SW 1271 (cell line): Measurements from ENCODE around the gene CLEC11A.

Experiments used
- DNase-seq, 2 experiments: peaks; one replicate each; lab custom pipeline; 2025; lab: John Stamatoyannopoulos, UW

Gene CLEC11A, protein sequence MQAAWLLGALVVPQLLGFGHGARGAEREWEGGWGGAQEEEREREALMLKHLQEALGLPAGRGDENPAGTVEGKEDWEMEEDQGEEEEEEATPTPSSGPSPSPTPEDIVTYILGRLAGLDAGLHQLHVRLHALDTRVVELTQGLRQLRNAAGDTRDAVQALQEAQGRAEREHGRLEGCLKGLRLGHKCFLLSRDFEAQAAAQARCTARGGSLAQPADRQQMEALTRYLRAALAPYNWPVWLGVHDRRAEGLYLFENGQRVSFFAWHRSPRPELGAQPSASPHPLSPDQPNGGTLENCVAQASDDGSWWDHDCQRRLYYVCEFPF

DNA sequence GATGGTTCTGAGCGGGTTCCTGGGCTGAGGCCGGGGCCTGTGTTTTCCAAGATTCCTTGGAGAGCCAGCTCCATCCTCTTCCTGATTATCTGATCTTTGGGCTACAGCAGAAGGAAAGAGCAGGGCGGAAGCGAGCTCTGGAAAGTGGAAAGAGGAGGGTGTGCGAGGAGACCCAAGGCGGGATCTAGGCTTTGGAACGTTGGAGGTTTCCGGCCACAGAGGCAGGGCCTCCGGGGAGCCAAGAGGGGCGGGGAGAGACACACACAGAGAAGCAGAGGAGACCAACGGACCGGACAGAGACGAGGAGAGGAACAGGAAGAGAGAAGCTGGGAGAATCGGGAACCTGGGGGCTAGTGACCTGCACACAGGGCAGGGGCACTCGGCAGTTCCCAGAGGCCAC lies at the start of gene CLEC11A:
Gene CLEC11A (plus strand): TSS at position 296 of the 400 bp plus-strand sequence. CDS start 162 bp downstream, outside the sequence.
- DNase-seq: no peak

DNA sequence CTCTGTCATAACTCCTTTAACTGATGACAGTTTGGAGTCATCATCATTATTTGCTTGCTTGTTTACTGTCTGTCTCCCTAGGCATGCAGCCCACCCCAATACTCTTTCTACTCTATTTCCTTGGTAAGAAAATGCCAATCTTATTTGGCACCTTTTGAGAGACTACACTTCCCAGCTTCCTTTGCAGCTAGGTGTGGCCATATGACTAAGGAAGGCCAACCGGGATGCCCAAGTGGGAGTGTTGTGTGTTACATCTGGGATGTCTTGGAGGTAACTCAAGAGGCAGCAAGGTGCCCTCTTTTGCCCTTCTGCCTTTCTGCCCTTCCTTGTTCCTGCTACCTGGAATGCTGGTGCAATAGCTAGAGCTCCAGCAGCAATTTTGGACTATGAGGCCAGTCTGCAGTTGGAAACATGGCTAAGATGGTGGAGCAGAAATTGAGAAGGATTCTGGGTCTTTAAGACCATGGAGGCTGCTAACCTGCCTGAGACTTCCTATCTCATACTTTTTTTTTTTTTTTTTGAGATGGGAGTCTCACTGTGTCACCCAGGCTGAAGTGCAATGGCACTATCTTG lies 46.5 kb upstream of the CLEC11A start:
- DNase-seq: no peak

DNA sequence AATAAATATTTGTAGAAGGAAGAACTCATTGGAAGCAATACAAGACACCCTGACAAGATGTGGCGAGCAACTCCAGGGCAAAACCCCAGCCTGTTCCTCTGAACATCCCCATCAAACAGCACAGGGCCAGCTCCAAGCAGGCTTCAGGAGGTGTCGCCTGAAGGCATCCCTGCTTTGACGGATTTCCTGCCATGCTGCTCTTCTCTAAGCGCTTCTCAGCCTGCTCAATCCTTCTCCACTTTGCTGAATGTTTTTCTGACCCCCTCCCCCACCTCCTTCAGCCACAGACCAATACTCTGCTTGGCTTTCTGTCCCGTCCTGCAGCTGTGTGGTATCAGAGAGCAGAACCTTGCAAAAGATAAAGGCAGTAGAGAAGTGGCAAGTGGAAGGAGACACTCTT lies 45.5 kb upstream of the CLEC11A start:
- no peak for DNase-seq

DNA sequence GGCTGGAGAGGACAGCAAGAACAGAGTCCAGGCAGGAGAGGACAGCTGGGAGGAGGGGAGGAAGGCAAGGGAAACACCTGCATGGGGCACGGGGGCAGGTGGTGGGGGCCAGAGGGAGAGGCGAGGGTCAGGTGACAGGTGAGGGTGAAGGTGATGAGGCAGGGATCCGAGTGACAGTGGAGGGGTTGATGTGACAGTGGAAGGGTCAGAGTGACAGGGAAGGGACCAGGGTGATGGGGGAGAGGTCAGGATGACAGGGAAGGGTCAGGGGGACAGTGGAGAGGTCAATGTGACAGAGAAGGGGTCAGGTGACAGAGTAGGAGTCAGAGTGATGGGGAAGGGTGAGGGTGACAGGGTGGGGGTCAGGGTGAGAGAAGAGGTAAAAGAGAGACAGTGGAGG lies 44.8 kb upstream of the CLEC11A start:
- DNase-seq: no peak

DNA sequence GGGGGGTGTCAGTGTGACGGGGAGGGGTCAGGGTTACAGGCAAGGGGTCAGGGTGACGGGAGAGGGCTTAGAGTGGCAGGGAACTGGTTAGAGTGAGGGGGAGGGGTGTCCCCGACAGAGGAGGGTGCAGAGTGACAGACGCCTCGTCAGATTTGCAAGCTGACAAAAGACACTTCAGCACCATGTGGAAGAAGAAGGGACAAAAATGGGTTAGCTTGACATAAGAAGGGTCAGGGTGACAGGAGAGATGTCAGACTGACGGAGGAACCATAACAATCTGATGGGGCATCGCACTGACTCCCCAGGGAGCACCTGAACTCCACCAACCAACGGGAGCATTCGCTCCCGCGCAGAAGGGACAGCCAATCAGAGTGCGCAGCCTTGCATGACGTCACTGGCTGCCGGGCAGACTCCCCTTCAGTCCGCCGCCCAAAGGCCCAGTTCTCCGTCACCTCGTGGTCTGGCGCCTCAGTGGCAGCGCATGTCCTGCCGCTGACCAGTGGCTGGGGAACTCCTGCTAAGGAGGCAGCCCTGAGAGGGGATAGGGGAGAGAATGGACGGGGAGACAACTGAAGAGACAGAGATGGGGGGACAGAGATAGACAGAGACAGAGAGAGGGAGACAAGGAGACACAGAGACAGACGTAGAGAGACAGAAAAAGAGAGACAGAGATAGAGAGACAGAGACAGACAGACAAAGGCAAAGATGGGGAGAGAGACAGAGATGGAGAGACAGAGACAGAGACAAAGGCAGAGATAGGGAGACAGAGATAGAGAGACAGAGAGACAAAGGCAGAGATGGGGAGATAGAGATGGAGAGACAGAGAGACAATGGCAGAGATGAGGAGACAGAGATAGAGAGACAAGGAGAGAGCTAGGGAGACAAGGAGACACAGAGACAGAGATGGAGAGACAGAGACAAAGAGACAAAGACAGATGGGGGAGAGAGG lies 43.7 kb upstream of the CLEC11A start:
- peak in 1 of 2 experiments; percentile 71 for DNase-seq

DNA sequence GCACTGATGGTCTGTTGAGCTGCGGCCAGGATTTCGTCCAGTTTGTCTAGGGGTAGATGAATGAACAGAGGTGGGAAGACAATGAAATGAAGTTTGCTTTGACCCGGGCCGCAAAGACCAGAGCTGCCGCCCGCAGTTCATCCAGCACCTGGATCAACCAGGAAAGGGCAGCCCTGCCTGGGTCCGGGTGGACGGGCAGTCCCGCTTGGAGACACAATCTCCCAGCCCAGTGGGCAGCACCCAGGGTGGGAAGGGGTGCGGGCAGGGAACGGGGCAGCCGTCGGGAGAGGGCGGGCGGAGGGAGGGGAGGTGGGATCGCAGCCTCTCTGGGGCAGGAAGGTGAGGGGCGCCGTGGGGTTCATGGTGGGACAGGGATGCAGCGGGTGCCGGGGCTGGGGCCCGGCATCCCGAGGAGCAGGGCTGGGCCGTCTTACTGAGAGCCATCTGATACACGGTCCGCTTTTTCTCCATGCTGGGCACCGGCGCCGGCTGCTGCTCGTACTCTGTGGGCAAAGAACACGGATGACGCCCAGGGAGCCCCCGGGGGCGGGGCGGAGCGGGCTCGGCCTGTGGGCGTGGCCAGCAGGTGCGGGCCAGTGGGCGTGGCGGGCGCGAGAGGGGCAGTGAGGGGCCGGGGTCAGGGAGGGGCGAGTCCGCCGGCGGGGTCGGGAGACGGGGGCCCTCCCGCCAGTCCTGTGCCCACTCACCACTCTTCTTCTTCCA lies 36.7 kb upstream of the CLEC11A start:
- DNase-seq: no peak

DNA sequence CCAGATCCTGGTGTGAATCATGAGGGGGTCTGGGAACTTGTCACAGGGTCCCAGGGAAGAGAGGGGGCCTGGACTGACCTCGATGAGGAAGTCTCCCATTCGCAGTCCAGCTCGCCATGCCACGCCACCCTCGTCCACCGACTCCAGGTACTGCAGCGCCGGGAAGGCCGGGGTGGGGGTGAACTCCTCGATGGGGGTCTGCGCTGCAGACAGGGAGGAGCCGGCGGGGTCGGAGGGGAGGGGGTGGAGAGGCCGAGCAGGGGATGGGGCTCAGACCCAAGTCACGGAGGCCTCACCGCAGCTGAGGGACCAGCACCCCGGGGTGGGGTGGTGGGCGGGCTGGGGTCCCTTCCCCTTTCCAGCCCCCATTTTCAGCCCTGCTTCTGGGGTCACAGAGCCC lies 34.4 kb upstream of the CLEC11A start:
- no peak for DNase-seq

DNA sequence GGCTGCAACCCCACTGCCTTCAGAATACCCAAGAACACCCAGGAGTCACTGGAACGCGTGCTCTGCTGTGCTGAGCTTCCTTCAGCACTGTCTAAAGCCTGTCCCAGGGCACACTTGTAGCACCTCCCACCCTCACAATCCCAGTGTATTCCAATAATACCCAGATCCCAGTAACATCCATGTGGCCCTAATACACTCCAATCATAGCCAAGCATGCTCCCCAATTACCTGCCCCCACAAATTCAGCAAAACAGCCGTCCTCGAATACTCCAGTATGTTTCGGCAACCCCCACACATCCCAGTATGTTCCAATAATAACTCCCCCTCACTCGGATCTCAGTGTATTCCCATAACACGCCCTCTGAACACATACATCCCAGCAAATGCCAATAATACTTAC lies 32.7 kb upstream of the CLEC11A start:
- DNase-seq: no peak

DNA sequence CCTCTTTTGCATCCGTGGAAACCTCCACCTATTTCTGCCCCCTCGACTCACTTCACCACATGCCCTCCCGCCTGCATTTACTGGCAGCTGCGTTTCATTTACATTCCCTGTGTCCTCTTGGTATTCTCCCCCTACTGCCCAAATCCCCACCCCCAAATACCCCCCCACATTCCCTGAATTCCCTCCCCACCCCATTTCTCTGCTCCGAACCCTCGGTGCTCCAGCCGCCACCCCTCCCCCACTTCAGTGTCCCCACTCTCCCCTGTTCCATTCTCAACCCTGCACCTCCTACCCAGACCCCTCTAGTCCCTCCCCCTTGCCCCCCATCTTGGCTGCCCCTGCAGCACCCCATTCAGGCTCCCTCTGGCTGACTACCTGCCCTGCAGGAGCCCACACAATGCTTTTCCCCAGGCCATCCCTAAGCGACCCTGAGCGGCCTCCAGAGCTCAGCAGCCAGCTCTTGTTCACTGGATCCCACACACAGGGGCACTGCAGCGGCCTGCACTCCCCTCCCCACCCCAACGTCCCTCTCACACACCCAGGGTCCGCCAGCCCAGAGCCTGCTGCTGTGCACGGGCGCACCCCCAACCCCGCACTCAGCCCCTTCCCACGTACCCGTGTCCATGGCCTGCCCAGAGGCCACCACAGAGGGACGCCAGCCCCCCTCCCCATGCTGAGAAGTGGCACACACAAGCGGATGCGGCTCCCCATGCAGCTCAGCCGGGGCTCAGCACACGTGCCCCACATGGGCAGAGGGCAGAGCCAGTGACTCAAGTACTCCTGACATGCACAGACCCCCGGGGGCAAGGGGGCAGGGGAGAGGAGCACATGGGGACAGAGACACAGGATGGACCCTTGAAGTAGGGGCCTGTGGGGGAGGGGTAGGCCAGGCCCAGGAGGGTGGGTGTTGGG lies 29.8 kb upstream of the CLEC11A start:
- no peak for DNase-seq

DNA sequence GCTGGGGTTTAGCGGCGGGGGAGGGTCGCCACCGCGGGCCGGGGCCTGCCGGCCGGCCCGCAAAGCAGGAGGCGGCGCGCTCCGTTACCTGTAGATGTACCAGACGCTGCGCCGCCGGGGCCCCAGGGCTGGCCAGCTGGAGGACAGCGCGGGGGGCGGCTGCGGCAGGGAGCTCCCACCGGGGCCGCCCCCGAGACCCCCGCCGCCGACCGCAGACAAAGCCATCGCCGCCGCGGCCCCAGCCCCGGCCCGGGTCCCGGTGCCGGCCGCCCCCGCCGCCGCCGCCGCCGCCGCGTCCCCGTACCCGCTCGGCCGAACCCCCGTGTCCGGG lies 28.4 kb upstream of the CLEC11A start:
- DNase-seq: no peak

DNA sequence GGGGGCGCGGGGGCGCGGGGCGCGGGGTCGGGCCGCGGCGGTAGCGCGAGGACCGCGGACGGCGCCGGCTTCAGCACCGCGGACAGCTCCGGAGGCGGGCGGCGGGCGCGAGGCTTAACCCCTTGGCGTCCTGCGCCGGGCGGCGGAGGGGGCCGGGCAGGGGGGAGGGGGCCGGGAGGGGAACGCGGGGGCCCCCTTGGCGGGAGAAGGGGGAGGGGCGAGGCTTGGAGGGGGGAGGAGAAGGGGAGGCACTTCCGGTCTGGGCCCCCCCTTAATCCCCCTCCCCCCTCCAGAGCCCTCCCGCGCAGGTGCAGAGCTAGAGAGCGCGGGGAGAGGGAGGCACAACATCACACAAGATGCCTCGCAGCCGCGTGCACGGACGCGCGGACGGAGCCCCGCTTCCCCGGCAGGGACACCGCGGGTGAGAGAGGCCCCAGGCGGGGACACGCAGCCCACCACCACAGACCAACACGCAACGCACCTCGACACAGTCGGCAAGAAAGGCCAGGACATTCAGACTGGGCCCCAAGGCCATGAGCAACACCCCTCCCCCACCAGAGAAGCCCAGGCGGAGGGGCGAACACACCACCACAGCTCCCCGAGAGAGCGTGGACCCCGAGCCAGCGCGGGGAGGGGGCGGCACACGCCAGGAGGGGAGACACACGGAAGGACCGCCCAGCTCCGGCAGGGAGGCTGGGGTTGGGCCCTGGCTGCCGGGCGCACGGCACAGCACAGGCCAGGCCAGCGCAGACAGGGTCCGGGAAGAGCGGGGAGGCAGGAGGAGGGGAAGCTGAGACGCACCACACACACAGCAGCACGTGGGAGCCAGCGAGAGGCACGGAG lies 27.7 kb upstream of the CLEC11A start:
- DNase-seq: no peak

DNA sequence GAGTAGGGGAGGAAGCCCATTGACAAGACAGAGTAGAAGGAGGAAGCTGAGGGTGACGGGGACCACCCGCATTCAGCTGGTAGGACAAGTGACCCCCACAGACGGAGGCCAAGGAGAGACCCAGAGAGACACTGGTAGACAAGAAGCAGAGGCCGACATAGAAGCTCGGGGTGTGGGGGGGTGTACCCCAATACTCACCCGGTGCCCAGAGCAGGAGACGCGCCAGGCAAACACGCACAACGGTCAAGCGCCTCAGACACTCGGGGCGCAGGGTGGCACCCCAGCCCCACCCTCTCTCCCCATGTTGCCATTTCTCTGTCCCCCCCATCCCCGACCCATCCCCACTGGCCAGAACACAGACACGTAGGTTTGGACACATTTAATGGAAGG lies 27.1 kb upstream of the CLEC11A start:
- DNase-seq: no peak

DNA sequence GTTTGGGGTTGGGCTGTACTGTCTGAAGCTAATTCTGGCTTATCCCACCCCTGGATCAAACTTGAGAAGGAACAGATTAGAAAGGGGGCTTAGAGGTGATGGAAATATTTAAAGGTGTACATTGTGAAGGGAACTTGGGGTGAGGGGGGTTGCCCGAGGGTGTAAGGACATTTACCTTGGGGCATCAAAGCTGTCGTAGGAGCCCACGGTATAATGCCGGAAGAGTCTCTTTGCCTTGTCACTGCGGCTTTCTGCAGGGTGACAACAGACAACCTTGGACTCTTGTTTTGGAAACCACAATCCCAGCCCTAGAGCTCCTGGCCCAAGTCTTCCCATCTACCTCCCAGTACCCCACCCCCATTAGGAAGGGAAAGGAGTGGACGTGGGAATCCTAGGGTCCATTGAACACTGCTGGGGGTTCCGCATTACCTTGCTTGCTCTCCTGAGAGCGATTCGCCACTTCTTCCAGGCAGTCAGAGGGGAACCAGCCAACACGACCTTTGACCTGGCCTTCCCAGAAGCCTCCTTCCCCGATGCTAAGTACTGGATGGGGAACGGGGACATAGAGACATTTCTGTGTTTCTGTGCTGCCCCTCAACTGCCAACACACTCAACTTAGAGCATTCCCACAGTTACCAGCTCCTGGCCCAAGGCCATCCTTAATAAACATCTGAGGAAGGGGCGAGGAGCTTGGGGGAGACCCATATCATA lies 25.6 kb upstream of the CLEC11A start:
- no peak for DNase-seq

DNA sequence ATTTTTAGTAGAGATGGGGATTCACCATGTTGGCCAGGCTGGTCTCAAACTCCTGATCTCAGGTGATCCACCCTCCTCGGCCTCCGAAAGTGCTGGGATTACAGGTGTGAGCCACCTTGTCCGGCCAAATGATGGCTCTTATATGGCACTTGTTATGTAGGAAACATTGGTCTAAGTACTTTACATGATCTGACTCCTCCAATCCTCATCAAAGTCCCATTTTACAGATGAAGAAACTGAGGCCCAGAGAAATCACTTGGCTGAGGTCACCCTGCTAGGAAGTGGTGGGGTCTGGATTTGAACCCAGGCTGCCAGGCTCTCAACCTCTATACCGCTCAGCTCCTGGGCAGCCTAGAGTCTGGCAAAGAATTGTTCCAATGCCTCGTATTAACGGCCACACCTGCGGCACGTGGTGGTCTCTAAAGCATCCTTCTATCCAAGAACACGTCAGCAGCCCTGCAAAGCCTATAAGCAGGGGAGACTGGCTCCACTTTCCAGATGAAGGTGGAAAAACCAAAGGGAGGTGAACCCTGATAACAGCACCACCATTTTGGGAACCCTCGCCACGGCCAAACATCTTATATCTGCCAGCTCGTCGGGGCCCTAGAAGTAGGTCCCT lies 21.7 kb upstream of the CLEC11A start:
- no peak for DNase-seq

DNA sequence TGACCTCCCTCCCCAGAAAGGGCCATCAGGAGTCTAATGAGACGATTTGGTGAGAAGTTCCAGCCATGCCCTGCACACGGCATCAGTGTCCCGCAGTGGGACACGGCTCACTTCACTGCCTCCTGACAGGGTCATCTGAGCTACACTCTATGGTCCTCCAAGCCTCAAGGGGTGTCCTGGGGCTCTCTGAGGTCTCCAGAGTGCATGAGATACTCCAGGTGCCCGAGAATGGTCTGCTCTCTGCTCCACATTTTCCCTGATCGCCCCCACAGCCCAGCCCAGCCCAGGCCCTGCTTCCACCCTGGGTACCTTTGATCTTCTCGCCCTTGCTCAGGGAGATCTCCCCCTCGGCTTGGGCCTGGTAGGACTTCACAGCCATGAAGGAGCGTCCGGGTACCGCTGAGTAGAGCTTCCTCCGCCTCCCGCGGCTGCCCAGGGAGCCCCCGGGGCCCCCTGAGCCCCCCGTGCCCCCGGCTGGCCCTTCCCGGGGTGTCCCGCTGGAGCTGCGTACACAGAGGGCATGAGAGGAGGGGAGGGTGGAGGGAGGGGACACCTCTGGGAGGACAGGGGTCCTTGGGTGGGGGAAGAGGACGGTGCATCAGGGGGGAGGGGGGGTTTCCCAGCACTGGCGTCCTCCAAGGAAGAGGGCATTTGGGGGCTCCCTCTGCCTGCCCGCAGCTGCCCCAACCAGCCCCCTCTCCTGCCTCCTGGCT lies 20.9 kb upstream of the CLEC11A start:
- DNase-seq: no peak

DNA sequence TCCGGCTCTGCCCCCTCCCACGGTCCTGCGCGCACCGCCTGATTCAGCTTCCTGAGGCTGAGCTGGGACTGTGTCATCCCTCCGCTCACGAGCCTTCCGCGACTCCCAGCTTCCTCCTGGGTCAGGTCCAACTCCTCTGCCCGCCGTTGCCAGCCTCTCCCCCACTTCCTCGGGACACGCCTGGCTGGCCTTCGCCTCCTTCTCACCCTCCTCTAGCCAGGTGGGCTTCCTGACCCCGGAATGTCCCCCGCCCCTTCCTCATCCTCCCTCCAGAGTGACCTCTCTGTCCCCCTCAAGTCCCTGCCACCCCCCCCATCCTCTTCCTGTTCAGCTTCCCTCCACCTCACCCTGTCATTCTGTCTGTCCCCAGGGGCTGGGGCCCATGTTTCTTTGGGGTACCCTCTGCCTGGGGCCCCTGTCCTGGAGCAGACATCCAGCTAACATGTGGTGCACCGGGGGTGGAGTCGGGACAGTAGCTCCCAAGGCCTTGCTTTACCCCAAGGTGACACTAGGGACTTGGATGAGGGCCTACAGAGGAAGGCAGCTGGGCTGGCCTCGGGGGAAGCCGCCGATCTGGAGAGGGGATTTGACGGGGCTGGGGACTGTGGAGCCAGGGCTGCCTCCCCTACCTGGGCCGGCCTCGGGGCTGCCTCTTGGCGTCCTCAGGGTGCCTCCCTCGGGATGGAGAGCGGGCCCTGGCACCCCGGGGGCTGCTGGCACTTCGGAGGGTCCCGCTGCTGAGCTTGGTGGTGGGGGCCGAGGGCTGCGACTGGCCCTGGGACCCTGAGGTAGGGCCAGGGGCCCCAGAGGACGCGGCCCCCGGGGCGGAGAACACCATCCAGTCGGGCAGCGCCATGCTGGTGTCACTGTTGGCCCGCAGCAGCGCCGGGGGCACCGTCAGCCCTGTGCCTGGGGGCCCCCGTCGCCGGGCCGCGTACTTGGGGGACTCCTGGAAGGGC lies 20.0 kb upstream of the CLEC11A start:
- peak in 1 of 2 experiments; percentile 43 for DNase-seq
